ENCODE data around the gene TNFSF18.

- TF ChIP-seq POLR2A (IDR thresholded peaks at IDR 0.05) = no peak
- no peak for TF ChIP-seq CTCF (IDR thresholded peaks at IDR 0.05)
Measured at GRCh38 chr1:173048621-173049321, 2.0 kb downstream of the TNFSF18 start.
